Right atrium auricular region (tissue), 2 donors: ENCODE data around the gene FASLG. TPM values are rescaled to one million over a fixed set of nuclear protein-coding genes. Genes with fewer than 3 reads are reported as not detected.

Experiments used
- DNase-seq: peaks from one replicate; pipeline ENCODE4 v3.0.0-alpha.2; 2019; ENCODE audit warnings: low spot score
- H3K27ac ChIP-seq, 2 donors: fragments of 200-600 bp; sonication (generic); 1 replicate in 1 of 2; 2 replicates in 1 of 2; pipeline ENCODE4 v1.5.1; 2016 to 2019
- H3K27me3 ChIP-seq, 2 donors: fragments of 200-600 bp; sonication (generic); one replicate each; pipeline versions ENCODE4 v1.5.1 to v1.6.0; 2017 to 2019
- H3K36me3 ChIP-seq: fragments of 200-600 bp; sonication (generic); one replicate; pipeline ENCODE4 v1.5.1; 2016
- H3K4me1 ChIP-seq, 2 donors: fragments of 200-600 bp; sonication (generic); one replicate each; pipeline versions ENCODE4 v1.5.1 to v1.6.0; 2017 to 2019
- H3K4me3 ChIP-seq, 2 donors: fragments of 200-600 bp; sonication (generic); 1 replicate in 1 of 2; 2 replicates in 1 of 2; pipeline ENCODE4 v1.5.1; 2017 to 2019; ENCODE audit warnings: mild to moderate bottlenecking in 1 of 2, moderate library complexity in 1 of 2
- H3K9me3 ChIP-seq, 2 donors: fragments of 200-600 bp; sonication (generic); one replicate each; pipeline ENCODE4 v1.5.1; 2019
- total RNA-seq, 2 donors: library from RNA; depleted of rRNA; stranded (reverse); fragments of >200 nt; gene quantifications; one replicate each; pipeline ENCODE4 v1.1.0, GENCODE V29; 2016
- TF ChIP-seq, protein P1 (sequence below), 2 donors: fragments of 200-600 bp; sonication (generic); IDR thresholded peaks; one replicate each; pipeline ENCODE4 v1.5.1; 2019; ENCODE audit warnings: antibody characterized with exemption in 2 of 2

Gene FASLG
- total RNA-seq, 2 donors from 2014 or later = not detected

DNA sequence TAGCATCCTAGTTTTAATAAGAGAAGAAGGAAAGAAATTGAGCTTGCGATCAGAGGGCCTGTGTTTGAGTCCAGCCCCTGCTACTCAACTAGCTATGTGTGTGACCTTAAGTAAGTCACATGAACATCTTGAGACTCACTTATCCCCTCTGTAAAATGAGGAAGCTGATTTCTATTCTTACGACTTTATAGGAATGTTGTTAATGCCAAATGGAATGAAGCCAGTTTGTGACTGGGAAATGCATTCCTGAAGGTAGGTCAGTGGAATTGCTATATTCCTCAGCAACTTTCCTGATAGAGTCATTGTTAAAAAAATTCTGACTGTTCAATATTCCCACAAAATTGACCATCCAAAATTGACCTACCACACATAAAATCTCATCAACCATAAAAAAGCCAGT, 14.9 kb downstream of the FASLG start:
- TF ChIP-seq, protein P1, sequence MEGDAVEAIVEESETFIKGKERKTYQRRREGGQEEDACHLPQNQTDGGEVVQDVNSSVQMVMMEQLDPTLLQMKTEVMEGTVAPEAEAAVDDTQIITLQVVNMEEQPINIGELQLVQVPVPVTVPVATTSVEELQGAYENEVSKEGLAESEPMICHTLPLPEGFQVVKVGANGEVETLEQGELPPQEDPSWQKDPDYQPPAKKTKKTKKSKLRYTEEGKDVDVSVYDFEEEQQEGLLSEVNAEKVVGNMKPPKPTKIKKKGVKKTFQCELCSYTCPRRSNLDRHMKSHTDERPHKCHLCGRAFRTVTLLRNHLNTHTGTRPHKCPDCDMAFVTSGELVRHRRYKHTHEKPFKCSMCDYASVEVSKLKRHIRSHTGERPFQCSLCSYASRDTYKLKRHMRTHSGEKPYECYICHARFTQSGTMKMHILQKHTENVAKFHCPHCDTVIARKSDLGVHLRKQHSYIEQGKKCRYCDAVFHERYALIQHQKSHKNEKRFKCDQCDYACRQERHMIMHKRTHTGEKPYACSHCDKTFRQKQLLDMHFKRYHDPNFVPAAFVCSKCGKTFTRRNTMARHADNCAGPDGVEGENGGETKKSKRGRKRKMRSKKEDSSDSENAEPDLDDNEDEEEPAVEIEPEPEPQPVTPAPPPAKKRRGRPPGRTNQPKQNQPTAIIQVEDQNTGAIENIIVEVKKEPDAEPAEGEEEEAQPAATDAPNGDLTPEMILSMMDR (IDR thresholded peaks at IDR 0.05) = no peak
- H3K9me3 ChIP-seq = peaks cover 0 to under 1% of the 10 kb centered on the region in 2 donors
- H3K36me3 ChIP-seq = no peaks in the 10 kb centered on the region
- H3K4me3 ChIP-seq = no peak overlapping the region
- H3K27me3 ChIP-seq = no peaks in the 10 kb centered on the region
- no peak for DNase-seq
- H3K4me1 ChIP-seq = no peaks in the 10 kb centered on the region
- H3K27ac ChIP-seq = no peak overlapping the region

DNA sequence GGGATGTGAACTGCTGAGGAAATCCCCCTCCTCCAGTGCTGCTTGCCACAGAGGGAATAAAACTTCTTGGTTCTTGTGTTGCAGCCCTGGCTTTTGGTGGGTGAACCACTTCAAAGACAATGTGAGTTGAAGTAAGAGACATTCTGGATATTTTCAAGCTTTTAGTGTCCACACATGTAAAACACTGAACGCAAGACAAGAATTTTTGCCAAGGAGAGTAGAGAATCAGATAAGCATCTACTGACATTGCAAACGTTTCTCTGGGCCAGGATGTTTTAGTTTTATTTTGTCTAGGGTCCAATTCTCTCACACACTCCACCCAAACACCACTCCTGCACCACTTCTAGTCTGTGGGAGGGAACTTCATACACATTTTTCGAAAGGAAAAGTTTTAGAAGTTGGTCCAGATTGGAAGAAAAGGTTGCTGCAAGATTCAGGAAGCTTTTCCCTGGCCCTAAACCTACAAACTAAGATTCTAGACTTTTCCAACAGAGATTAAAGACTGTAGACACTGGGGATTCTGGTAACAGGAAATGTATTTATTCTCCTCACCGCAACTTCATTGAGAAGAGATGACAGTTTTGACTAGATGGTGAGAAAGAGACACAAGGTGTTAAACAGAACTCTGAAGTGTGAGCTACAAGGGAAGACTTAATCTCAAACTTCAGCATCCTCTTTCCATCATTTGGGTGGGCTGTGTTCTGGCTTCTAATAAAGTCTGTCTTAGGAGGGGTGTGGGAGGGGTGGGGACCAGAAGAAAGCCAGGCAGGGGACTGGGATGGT, 16.1 kb downstream of the FASLG start:
- TF ChIP-seq, protein P1 (IDR thresholded peaks at IDR 0.05) = no peak
- Histone ChIP-seq H3K27ac (no peak overlapping the region), H3K27me3 (no peaks in the 10 kb centered on the region)

DNA sequence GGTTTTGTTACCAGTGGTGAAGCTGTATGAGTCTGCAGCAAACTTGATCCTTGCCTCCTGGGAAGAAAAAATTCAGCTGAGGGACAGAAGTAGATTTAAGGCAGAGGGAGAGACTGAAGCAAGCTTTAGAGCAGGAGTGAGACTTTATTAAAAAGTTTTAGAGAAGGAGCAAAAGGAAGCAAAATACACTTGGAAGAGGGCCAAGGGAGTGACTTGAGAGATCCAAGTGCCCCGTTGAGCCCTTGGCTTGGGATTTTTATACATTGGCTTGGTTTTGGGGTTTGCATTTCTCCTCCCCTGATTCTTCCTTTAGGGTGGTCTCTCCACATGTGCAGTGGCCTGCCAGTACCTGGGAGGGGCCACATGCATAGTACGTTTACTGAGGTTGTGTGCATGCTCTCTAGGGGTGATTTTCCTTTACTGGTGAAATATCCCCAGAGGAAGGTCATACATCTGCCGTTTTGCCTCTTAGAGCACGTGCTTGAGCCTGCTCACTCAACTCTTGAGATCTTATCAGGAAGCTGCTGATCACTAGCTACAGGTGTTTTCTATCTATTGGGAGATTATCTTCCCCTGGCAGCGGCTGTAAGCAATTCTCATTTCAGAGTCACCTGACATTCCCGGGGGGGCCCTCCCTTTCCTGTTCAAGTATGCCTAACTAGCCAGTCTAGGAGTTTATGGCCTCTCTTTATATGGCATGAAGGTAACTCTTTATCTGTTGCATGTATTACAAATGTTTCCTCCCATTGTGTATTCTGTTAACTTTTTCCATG, 20.3 kb downstream of the FASLG start:
- peaks cover 0 to 10% of the 10 kb centered on the region in 2 donors for H3K9me3 ChIP-seq
- H3K27ac ChIP-seq = no peak overlapping the region
- DNase-seq = no peak
- no peaks in the 10 kb centered on the region for H3K4me1 ChIP-seq
- no peaks in the 10 kb centered on the region for H3K36me3 ChIP-seq
- H3K27me3 ChIP-seq = no peaks in the 10 kb centered on the region
- H3K4me3 ChIP-seq = no peak overlapping the region
- TF ChIP-seq, protein P1 (IDR thresholded peaks at IDR 0.05) = no peak

More for the DNA sequence above, 16.1 kb downstream of the FASLG start:
- Histone ChIP-seq H3K9me3 (peaks cover 0 to 10% of the 10 kb centered on the region in 2 donors), H3K36me3 (no peaks in the 10 kb centered on the region), H3K4me1 (no peaks in the 10 kb centered on the region), H3K4me3 (no peak overlapping the region)
- DNase-seq = no peak

DNA sequence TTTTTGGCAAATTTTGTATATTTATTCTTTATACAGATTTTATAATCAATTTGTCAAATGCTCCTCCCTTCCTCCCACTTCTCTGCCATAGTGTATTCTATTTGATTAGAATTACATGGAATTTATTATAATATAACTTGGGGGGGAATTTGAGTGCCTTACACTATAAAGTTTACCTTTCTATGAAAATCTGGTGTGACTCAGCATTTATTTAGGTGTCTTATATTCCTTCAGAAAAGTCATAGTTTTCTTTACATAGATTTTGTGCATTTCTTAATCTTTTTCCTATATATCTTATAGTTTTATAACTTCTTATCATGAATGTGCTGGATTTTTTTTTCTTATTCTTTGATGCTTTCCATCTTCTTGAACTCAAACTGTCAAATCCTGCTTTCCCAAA, 21.3 kb downstream of the FASLG start:
- no peak overlapping the region for H3K4me3 ChIP-seq
- H3K4me1 ChIP-seq = no peaks in the 10 kb centered on the region
- DNase-seq = no peak
- H3K27ac ChIP-seq = no peak overlapping the region
- H3K36me3 ChIP-seq = no peaks in the 10 kb centered on the region
- H3K27me3 ChIP-seq = no peaks in the 10 kb centered on the region
- H3K9me3 ChIP-seq = peaks cover 0 to 10% of the 10 kb centered on the region in 2 donors
- TF ChIP-seq, protein P1 (IDR thresholded peaks at IDR 0.05) = no peak

DNA sequence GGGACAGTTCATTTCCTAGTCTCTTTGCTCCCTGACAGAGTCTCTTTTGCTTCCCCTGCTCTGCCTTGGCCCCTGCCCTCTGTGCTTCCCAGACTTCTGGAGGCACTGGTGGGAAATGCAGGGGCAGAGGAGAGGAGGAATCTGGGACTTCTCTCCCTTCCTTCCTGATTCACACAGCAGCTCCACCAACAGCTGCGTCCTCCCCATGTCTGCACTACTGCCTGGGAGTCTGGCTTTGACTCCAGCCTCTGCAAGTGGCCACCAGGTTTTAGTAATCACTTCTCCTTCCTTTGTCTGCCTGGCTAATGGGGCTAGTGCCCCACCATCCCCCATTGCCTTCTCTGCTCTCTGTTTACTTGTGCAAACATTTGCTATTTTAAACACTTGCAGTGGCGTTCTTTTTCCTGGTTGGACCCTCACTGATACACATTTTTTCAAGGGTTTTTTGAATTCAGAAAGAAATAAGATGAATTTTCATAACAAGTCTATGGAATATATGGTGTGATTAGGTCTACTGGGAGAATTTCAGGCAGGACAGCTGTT, 21.9 kb downstream of the FASLG start:
- Histone ChIP-seq H3K27me3 (no peaks in the 10 kb centered on the region), H3K9me3 (peaks cover 0 to 10% of the 10 kb centered on the region in 2 donors), H3K27ac (no peak overlapping the region), H3K36me3 (no peaks in the 10 kb centered on the region), H3K4me3 (no peak overlapping the region), H3K4me1 (no peaks in the 10 kb centered on the region)
- no peak for DNase-seq
- TF ChIP-seq, protein P1 (IDR thresholded peaks at IDR 0.05) = no peak
